ENCODE results near the gene BBS12.

DNA sequence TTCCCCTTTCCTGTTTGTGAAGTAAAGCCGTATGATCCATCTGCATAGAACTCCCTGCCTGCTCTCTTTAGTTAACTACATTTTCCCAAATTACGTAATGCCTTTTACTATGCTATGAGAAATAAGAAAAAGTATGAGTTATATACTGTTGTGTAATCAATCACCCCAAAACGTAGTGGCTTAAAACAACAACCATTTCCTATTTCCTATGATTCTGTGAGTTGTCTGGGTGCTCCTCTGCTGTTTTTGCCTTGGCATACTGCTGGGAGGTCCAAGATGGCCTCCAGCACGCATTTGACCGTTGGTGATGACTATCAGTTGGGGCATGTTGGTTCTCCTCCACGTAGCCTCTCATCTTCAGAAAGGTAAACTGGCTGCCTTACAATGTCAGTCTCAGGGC, 39.8 kb downstream of the BBS12 start:
- TF ChIP-seq, protein P1, sequence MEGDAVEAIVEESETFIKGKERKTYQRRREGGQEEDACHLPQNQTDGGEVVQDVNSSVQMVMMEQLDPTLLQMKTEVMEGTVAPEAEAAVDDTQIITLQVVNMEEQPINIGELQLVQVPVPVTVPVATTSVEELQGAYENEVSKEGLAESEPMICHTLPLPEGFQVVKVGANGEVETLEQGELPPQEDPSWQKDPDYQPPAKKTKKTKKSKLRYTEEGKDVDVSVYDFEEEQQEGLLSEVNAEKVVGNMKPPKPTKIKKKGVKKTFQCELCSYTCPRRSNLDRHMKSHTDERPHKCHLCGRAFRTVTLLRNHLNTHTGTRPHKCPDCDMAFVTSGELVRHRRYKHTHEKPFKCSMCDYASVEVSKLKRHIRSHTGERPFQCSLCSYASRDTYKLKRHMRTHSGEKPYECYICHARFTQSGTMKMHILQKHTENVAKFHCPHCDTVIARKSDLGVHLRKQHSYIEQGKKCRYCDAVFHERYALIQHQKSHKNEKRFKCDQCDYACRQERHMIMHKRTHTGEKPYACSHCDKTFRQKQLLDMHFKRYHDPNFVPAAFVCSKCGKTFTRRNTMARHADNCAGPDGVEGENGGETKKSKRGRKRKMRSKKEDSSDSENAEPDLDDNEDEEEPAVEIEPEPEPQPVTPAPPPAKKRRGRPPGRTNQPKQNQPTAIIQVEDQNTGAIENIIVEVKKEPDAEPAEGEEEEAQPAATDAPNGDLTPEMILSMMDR (IDR thresholded peaks at IDR 0.05), result no peak
- TF ChIP-seq EZH2 (IDR thresholded peaks at IDR 0.05; ENCODE audit: borderline replicate concordance, insufficient read depth, low read depth, low read length, poor library complexity, severe bottlenecking), result no peak

Measured in B cell (primary cell).